HG03097 (cell line): ENCODE data around the gene SMURF2.
A peak's percentile ranks its signal among the peaks of the same experiment; 100 is the strongest.
"Not testable (repeated sequence)": the region's sequence is repeated elsewhere in the genome, so short reads cannot be mapped to it uniquely, and the experiment has no call there.

Source experiments
- ATAC-seq: cut with Tn5 transposase; IDR thresholded peaks from one replicate; pipeline ENCODE4 v1.9.1; 2021; ENCODE audit not compliant: unreplicated experiment, low FRiP score

The SMURF2 gene

DNA sequence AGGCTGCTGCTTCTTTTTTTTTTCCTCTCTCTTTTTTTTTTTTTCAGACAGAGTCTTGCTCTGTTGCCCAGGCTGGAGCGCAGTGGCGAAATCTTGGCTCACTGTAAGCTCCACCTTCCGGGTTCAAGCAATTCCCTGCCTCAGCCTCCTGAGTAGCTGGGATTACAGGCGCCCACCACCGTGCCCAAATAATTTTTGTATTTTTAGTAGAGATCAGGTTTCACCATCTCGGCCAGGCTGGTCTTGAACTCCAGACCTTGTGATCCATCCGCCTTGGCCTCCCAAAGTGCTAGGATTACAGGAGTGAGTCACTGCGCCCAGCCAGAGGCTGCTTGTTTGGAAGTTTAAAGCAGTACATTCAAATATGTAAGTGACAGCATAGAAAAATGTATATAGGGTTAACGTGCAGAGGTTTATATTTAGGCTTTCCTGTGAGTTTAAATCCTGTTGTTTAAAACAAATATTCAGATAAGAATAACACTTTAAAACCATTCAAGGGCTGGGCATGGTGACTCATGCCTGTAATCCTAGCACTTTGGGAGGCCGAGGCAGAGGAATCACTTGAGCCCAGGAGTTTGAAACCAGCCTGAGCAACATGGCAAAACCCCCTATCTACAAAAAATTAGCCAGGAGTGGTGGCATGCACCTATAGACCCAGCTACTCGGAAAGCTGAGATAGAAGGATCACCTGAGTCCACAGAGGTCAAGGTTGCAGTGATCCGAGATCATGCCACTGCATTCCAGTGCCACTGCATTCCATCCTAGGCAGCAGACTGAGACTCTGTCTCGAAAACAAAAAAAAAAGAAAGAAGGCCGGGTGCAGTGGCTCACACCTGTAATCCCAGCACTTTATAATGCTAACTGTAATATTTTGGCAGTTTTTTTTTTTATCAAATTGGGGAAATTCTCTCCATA is 6.0 kb upstream of the SMURF2 start:
- not testable (repeated sequence) for ATAC-seq

DNA sequence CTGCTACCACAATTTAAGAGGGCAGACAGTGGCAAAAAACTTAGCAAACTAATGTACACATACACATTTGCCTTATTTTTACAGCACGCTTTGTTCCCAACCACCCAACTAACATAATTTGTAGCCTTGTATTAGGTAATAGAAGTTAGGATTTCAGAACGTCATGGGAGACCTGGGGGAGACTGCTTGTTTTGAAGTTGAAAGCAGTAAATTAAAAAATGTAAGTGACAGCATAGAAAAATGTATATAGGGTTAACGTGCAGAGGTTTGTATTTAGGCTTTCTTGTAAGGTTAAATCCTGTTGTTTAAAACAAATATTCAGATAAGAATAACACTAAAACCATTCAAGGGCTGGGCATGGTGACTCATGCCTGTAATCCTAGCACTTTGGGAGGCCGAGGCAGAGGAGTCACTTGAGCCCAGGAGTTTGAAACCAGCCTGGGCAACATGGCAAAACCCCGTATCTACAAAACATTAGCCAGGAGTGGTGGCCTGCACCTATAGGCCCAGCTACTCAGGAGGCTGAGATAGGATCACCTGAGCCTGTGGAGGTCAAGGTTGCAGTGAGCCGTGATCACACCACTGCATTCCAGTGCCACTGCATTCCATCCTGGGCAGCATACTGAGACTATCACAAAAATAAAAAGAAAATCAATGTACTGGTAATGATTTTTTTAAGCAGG is 2.3 kb upstream of the SMURF2 start:
- not testable (repeated sequence) for ATAC-seq

DNA sequence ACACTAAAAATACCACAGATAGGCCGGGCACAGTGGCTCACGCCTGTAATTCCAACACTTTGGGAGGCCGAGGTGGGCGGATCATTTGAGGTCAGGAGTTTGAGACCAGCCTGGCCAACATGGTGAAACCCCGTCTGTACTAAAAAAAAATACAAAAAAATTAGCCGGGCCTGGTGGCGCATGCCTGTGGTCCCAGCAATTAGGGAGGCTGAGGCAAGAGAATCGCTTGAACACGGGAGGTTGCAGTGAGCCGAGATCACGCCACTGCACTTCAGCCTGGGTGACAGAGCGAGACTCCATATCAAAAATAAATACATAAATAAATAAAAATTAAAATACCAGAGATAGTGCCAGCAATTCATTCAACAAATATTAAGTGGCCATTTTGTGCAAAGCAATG is 1.7 kb upstream of the SMURF2 start:
- ATAC-seq: not testable (repeated sequence)

DNA sequence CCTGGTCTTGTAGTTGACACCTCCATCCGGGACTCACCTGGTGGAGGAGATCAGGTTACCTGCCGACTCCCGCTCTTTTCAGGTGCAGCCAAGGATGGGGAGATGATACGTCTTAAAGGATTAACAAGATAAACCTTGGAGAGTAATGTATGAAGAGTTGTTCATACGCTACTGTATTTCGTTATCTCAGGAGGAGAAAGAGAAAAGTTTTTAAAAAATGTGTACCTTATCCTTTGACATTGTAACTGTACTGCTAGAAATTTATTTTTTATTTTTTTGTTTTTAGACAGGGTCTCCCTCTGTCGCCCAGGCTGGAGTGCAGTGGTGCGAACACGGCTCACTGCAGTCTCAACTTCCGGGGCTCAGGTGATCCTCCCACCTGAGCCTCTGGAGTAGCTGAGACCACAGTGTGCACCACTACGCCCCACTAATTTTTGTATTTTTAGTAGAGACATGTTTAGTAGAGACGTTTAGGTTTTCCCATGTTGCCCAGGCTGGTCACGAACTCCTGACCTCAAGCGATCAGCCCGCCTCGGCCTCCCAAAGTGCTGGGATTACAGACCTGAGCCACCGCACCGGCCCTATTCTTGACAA is 764 bp upstream of the SMURF2 start:
- no peak for ATAC-seq

DNA sequence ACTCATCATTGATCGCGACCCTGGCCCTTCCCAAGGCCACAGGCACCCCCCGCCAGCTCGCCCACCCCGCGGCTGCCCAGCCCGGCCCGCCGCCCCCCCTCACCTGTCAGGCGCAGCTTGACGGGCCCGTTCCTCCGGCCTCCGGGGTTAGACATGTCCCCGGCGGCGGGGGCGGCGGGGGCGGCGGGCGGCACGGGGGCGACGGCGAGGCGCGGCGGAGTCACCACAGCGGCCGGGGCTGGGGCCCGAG is 456 bp downstream of the SMURF2 start:
- peak; percentile 32 for ATAC-seq

DNA sequence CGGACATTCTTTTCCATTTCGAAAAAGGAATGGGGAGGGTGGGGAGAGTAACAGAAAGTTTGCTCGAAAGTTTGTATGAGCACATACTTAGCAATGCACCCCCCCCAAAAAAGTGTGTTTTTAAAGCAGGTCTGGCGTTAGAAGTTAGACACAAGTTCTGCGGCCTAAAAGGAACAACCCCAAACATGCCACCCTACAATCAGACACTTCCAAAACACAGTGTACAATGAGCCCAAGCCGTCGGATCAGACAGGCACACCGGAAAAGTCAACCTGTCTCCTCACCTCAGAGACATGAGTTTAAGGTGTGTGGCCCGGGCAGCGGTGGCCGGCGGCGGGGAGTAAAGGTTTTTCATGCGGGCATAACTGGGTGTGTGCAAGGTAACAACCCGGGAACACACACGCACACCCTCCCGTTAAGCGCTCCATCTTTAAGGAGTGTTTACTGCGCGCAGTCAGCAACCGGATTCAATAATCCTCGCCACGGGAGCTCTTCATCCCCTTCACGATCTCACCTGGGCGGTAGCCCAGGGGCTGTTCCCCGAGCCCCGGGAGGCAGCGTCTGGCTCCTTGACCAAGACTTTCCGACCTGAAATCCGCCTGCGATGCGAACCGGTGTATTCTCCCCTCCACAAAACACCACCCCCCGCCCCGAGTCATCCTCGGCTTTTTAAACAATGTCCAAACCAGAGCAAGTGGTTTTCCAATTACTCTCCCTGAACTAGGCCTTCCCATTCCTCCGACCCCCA is 955 bp downstream of the SMURF2 start:
- peak; percentile 4 for ATAC-seq

DNA sequence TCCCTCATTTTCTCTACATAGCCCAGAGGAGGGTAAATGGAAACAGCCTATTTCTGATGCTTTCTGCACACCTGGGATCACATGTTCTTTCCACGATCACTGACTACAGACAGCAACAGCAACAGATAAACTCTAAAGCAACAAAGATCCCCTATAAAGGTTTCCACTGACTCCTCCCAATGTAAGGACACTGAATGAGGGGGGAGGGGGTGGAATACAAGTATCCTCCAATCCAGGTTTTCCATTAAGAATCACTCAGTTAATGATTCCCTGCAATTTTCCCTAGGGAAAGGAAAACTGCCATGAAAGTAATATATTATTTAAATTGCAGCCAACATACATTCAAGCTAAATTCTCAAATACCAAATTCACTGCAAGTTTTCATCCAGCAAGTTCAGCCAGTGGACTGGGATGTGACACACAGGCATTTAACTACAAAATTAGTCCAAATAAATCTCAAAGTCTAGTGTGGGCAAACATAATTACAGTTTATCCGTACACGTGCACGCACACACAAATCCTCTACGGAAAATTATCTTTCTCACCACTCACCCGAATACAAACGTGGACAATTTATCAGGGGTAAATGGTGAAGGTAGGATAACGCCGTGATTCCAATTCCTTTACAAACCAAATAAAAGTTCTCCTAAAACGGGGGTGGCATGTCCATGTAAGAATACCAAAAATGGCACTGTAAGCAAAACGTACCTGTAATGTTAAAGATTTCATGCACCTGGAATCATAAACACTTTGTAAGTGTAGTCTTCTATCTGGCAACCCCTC is 1.7 kb downstream of the SMURF2 start:
- not testable (repeated sequence) for ATAC-seq

DNA sequence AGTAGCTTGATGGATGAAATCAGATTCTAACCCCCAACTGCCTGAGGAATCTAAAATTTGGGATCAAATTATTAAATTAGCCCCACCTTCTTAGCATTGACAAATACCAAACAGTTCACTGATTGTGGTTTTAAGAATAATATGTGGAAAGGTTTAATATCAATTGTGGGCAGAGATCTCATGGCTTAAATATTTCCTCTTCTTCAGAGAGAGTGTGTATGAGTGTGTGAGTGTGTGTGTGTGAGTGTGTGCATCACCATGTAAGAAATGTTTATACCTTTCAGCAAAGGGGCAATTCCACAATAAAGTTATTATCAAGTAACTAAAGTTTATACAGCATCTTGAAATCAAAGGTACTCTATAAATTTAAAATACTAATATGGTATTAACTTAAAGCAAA is 3.2 kb downstream of the SMURF2 start:
- ATAC-seq: no peak

DNA sequence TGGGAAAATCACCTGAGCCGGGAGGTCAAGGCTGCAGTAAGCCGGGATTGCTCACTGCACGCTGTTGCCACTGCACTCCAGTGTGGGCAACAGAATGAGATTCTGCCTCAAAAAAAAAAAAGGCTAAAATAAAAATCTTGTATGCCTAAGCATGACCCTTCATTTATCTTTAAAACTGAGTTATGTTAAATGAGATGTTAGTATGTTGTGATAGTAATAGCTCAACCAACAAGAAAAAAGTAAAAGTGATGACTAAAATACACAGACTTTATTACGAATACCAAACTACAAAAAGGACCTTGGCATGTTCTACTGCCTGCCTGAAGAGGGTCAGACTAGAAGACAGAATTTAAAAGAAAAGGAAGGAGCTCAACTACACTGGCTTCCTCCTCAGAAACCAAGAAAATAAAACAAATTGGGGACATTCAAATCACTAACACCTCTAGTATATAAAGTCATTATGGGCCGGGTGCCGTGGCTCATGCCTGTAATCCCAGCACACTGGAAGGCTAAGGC is 4.4 kb downstream of the SMURF2 start:
- ATAC-seq: no peak

DNA sequence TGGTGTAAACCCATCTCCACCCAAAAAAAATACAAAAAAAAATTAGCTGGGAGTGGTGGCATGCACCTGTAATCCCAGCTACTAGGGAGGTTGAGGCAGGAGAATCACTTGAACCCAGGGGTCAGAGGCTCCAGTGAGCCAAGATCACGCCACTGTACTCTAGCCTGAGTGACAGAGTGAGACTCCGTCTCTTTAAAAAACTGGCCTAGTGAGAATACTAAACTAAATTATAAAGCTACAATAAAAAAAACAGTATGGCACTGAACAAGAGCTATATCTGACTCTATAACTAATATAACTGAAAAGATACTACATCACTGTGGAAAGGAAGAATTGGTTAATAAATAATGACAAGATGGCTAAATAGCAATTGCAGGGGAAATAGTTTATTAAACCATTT is 6.4 kb downstream of the SMURF2 start:
- ATAC-seq: no peak

DNA sequence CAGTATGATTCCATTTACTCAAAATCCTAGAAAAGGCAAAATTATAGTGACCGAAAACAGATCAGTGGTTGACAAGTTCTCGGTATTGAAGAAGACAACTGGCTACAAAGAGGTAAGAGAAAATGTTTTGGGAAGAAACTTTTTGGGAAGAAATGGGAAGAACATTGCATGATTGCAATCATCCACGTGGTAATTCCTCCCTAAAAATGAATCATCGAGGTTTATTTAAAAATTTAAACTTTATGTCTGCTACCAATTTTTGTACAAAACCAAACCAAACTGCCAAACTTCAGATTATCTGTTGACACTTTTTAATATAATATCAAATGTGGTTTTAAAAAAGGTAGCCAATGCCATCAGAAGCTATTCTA is 8.1 kb downstream of the SMURF2 start:
- ATAC-seq: no peak

DNA sequence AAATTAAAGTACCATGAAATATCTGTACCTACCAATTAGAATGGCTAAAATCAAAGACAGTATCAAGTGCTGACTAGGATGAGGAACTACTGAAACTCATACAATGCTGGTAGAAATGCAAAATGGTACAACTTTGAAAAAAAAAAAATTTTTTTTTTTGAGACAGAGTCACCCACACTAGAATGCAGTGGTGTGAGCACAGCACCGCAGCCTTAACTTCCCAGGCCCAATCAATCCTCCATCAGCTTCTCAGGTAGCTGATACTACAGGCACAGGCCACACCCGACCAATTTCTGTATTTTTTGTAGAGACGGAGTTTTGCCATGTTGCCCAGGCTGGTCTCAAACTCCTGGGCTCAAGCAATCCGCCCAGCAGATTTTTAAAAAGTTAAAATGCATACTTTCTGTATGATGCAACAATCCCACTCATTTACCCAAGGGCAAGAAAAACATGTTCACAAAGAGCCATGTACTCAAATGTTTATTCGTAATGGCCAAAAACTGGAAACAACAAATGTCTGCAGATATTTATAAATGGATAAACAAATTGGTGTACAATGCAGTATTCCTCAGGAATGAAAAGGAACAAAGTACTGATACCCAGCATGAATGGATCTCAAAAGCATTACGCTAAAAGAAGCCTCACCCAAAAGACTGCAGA is 8.7 kb downstream of the SMURF2 start:
- no peak for ATAC-seq

DNA sequence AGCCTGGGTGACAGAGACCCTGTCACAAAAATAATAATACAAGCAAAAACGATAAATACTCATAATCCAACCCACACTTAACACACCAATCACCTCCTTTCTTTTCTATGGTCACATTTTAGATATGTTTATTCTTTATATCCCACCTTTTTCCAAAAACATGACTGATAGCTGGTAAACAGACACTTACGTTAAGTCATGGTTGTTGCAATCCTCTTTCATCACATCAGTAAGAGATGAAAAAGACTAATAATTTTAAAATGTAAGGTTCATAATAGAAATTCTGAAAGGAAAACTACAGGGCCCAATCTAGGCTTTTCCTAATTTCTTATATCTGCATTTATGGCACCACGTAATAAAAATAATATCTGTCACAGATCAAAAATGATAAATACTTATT is 10.2 kb downstream of the SMURF2 start:
- ATAC-seq: no peak

DNA sequence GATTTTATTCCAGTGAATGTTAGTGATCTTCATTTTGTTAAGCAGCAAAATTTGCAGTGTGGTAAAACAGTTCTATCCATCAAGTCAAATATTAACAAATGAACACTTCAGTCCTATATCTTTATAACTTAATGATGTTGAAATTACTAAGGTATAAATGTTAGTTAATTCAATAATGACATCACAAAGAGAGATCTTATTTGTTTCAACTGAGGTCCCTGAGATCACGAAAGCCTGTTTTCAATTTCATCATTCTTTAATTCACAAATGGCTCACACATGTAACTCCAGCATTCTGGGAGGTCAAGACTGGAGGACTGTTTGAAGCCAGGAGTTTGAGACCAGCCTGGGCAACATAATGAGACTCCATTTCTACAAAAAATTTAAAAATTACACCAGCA is 13.9 kb downstream of the SMURF2 start:
- no peak for ATAC-seq

DNA sequence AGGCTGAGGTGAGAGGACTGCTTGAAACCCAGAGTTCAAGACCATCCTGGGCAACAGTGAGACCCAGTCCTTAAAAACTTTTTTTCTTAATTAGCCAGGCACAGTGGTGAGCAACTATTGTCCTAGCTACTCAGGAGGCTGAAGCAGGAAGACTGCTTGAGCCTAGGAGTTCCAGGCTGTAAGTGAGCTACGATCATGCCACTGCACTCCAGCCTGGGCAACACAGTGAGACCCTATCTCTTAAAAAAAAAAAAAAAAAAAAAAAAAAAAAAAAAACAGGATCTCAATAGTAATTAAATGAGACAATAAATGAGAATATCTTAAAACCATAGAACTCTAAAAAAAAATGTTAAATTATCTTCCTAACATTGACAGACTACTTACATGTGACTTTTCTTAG is 14.3 kb downstream of the SMURF2 start:
- ATAC-seq: no peak

DNA sequence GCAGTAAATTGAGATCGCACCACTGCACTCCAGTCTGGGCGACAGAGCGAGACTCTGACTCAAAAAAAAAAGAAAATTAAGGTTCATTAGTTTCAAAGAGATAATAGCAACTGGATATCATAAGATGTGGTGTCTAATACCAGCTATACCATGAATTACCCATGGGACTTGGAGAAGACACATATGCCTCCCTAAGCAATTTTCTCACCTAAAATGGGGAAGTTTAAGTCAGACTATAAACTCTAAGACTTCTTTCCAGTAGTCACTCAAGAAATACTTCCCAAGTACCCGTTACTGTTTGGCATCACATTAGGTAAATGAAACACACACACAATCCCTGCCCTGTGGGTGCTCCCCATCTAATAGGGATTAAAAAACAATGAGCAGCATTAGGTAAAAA is 22.6 kb downstream of the SMURF2 start:
- ATAC-seq: no peak

DNA sequence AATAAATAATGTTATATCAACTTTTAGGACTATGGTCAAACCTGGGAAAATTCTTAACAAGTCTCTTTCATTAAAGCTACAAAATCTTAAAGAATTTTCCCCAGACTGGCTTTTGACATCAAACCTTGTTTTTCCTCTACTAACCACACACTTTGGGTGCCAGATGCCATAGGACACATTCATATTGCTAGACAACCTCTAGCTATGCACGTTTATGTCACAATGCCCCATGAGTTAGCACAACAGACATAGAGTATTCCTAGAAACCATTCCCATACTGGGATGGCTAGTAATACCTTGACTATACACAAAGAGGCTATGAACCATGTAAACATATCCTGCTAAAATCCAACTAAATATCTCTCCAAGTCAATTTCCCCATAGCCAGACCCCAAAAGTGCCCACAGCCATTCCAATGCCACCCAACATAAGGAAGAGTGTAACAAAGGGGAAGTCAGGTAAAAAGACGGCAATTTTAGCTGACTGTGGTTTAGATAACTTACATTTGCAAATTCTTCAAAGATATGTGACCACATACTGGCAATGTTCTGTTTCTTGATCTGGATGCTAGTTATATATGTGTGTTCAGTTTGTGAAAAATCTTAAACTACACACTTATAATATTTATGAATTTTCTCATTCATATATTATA is 23.4 kb downstream of the SMURF2 start:
- ATAC-seq: no peak

DNA sequence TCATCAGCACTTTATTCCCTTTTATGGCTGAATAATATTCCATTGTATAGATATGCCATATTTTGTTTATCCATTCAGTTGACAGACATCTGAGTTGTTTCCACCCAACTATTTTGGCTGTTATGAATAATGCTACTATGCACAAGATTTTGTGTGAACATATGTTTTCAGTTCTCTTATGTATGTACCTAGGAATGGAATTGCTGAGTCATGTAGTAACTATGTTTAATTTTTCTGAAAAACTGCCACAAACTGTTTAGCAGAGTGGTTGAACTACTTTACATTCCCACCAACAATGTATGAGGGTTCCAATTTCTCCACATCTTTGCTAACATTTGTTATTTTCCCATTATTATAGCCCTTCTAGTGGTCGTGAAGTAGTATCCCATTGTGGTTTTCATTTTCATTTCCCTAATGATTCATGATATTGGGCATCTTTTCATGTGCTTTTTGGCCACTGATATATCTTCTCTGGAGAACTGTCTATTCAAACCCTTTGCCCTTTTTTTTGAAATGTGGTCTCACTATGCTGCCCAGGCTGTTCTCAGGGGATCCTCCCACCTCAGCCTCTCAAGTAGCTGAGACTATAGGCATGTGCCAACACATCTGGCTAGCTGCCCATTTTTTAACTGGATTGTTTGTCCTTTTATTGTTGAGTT is 26.3 kb downstream of the SMURF2 start:
- ATAC-seq: peak; percentile 66

DNA sequence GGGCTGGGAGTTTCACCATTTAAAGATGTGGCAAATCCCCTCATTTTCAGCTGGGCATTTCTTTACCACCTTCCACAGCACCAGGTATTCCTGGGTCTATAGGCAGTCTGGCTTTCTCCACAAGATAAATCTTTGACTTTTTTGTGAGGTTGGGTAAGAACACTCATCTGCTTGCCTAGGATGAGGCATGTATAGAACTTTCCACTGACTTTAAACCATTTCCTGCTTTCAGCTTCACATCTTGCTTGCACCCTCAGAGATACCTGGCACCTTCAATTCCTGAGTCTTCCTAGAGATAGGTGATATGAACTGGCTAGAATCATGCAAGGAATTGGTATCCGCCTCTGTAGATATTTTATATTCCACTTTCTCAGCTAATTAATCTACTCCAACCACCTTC is 27.9 kb downstream of the SMURF2 start:
- ATAC-seq: no peak
